BLaER1 (cell line): ENCODE measurements around the gene CASP2.

Experiments
- H3K27ac ChIP-seq: shearing (Covaris generic); formaldehyde crosslinking; 2 replicates; pipeline ENCODE4 v1.8.1; 2022
- H3K27me3 ChIP-seq: shearing (Covaris generic); formaldehyde crosslinking; 2 replicates; pipeline ENCODE4 v1.8.1; 2022
- H3K36me3 ChIP-seq: shearing (Covaris generic); formaldehyde crosslinking; 2 replicates; pipeline ENCODE4 v1.8.1; 2022
- H3K4me1 ChIP-seq: shearing (Covaris generic); formaldehyde crosslinking; 2 replicates; pipeline ENCODE4 v1.8.1; 2022
- H3K4me2 ChIP-seq: shearing (Covaris generic); formaldehyde crosslinking; 2 replicates; pipeline ENCODE4 v1.8.1; 2022
- H3K4me3 ChIP-seq: shearing (Covaris generic); formaldehyde crosslinking; 2 replicates; pipeline ENCODE4 v1.8.1; 2022
- H3K9ac ChIP-seq: shearing (Covaris generic); formaldehyde crosslinking; 2 replicates; pipeline ENCODE4 v1.8.1; 2022
- H3K9me3 ChIP-seq: shearing (Covaris generic); formaldehyde crosslinking; 2 replicates; pipeline ENCODE4 v1.8.1; 2022
- H4K20me1 ChIP-seq: shearing (Covaris generic); formaldehyde crosslinking; 2 replicates; pipeline ENCODE4 v1.8.1; 2022
- Cebpa-rat ChIP-seq: shearing (Covaris generic); IDR thresholded peaks from 2 replicates; pipeline ENCODE4 v1.8.1; 2022

CASP2 gene

GRCh38 chr7:143280566-143280965 lies 7.6 kb upstream of the CASP2 start:
- Histone ChIP-seq H3K27ac (no peak overlapping the region), H3K27me3 (no peaks in the 10 kb centered on the region), H3K36me3 (no peaks in the 10 kb centered on the region), H3K4me3 (no peak overlapping the region), H4K20me1 (no peaks in the 10 kb centered on the region), H3K9ac (no peak overlapping the region), H3K4me2 (no peak overlapping the region), H3K9me3 (no peaks in the 10 kb centered on the region), H3K4me1 (peaks cover 6% of the 10 kb centered on the region)
- no peak for TF ChIP-seq Cebpa-rat

- TF ChIP-seq Cebpa-rat: no peak
- H3K36me3 ChIP-seq: no peaks in the 10 kb centered on the region
Measured at GRCh38 chr7:143281529-143281928, 6.6 kb upstream of the CASP2 start.

GRCh38 chr7:143282124-143282523 lies 6.0 kb upstream of the CASP2 start:
- Histone ChIP-seq H4K20me1 (no peaks in the 10 kb centered on the region), H3K9ac (no peak overlapping the region), H3K27me3 (no peaks in the 10 kb centered on the region), H3K36me3 (no peaks in the 10 kb centered on the region), H3K4me3 (no peak overlapping the region), H3K4me1 (peaks cover 6% of the 10 kb centered on the region), H3K27ac (no peak overlapping the region), H3K4me2 (no peak overlapping the region), H3K9me3 (peaks cover under 1% of the 10 kb centered on the region; the same call in 1 of the 2 replicates)
- no peak for TF ChIP-seq Cebpa-rat

More at GRCh38 chr7:143281529-143281928, 6.6 kb upstream of the CASP2 start:
- no peak overlapping the region for H3K27ac ChIP-seq
- no peaks in the 10 kb centered on the region for H4K20me1 ChIP-seq
- H3K4me2 ChIP-seq: no peak overlapping the region
- no peaks in the 10 kb centered on the region for H3K27me3 ChIP-seq
- H3K9ac ChIP-seq: no peak overlapping the region
- H3K4me3 ChIP-seq: no peak overlapping the region
- peaks cover 6% of the 10 kb centered on the region for H3K4me1 ChIP-seq
- H3K9me3 ChIP-seq: no peaks in the 10 kb centered on the region

- Histone ChIP-seq H3K4me3 (no peak overlapping the region), H3K36me3 (no peaks in the 10 kb centered on the region), H3K27ac (no peak overlapping the region), H3K4me1 (peaks cover 13% of the 10 kb centered on the region), H3K27me3 (no peaks in the 10 kb centered on the region), H3K4me2 (no peak overlapping the region), H3K9ac (no peak overlapping the region), H4K20me1 (no peaks in the 10 kb centered on the region), H3K9me3 (peaks cover 8% of the 10 kb centered on the region; the same call in 1 of the 2 replicates)
- no peak for TF ChIP-seq Cebpa-rat
Measured at GRCh38 chr7:143283381-143283780, 4.8 kb upstream of the CASP2 start.

- Histone ChIP-seq H3K9ac (no peak within 1 kb of the TSS), H3K27me3 (no peaks in the 10 kb centered on the region), H3K27ac (no peak within 1 kb of the TSS), H3K4me1 (peaks cover 19% of the 10 kb centered on the region), H4K20me1 (peaks cover 9% of the 10 kb centered on the region), H3K4me3 (no peak within 1 kb of the TSS), H3K36me3 (no peaks in the 10 kb centered on the region), H3K9me3 (peaks cover 8% of the 10 kb centered on the region; the same call in 1 of the 2 replicates), H3K4me2 (no peak within 1 kb of the TSS)
- no peak for TF ChIP-seq Cebpa-rat
Measured at GRCh38 chr7:143284591-143285469, 3.3 kb upstream of the CASP2 start, which contains the start of gene TMEM139. TSS of gene TMEM139 (plus strand) at chr7:143284958. CDS start at chr7:143285958, 1,000 bp downstream.

- H3K4me1 ChIP-seq: peaks cover 25% of the 10 kb centered on the region
- H3K9ac ChIP-seq: no peak overlapping the region
- no peak overlapping the region for H3K4me3 ChIP-seq
- TF ChIP-seq Cebpa-rat: no peak
- H3K9me3 ChIP-seq: peaks cover 8% of the 10 kb centered on the region; the same call in 1 of the 2 replicates
- H4K20me1 ChIP-seq: peaks cover 15% of the 10 kb centered on the region
- H3K27me3 ChIP-seq: no peaks in the 10 kb centered on the region
- no peak overlapping the region for H3K4me2 ChIP-seq
- peaks cover 4% of the 10 kb centered on the region for H3K36me3 ChIP-seq
- no peak overlapping the region for H3K27ac ChIP-seq
Measured at GRCh38 chr7:143285470-143285778, 2.7 kb upstream of the CASP2 start.

- H3K9me3 ChIP-seq: peaks cover 8% of the 10 kb centered on the region; the same call in 1 of the 2 replicates
- H3K9ac ChIP-seq: no peak overlapping the region
- peaks cover 31% of the 10 kb centered on the region for H3K4me1 ChIP-seq
- H3K27me3 ChIP-seq: no peaks in the 10 kb centered on the region
- peaks cover 9% of the 10 kb centered on the region for H3K36me3 ChIP-seq
- no peak overlapping the region for H3K27ac ChIP-seq
- peaks cover 20% of the 10 kb centered on the region for H4K20me1 ChIP-seq
- TF ChIP-seq Cebpa-rat: no peak
- H3K4me3 ChIP-seq: no peak overlapping the region
- H3K4me2 ChIP-seq: no peak overlapping the region
Measured at GRCh38 chr7:143285806-143286521, 2.2 kb upstream of the CASP2 start.

GRCh38 chr7:143286522-143286890 lies 1.6 kb upstream of the CASP2 start:
- no peak overlapping the region for H3K9ac ChIP-seq
- peaks cover 35% of the 10 kb centered on the region for H3K4me1 ChIP-seq
- H3K27ac ChIP-seq: no peak overlapping the region
- H3K9me3 ChIP-seq: peaks cover 8% of the 10 kb centered on the region; the same call in 1 of the 2 replicates
- peaks cover 26% of the 10 kb centered on the region for H4K20me1 ChIP-seq
- no peaks in the 10 kb centered on the region for H3K27me3 ChIP-seq
- peaks cover 14% of the 10 kb centered on the region for H3K36me3 ChIP-seq
- TF ChIP-seq Cebpa-rat: no peak
- no peak overlapping the region for H3K4me2 ChIP-seq
- H3K4me3 ChIP-seq: no peak overlapping the region

- H3K4me2 ChIP-seq: peak overlapping the region; percentile 65
- H3K9ac ChIP-seq: no peak overlapping the region
- TF ChIP-seq Cebpa-rat: no peak
- H3K36me3 ChIP-seq: peaks cover 23% of the 10 kb centered on the region
- H3K27ac ChIP-seq: no peak overlapping the region; the same call in 1 of the 2 replicates
- H3K4me1 ChIP-seq: peaks cover 35% of the 10 kb centered on the region
- peaks cover 33% of the 10 kb centered on the region for H4K20me1 ChIP-seq
- H3K27me3 ChIP-seq: no peaks in the 10 kb centered on the region
- H3K4me3 ChIP-seq: peak overlapping the region; percentile 95
- peaks cover 8% of the 10 kb centered on the region; the same call in 1 of the 2 replicates for H3K9me3 ChIP-seq
Measured at GRCh38 chr7:143287339-143287934, 714 bp upstream of the CASP2 start.

- peak overlapping the region; percentile 95 for H3K4me3 ChIP-seq
- peaks cover 37% of the 10 kb centered on the region for H3K36me3 ChIP-seq
- no peak for TF ChIP-seq Cebpa-rat
- peaks cover 31% of the 10 kb centered on the region for H3K4me1 ChIP-seq
- no peaks in the 10 kb centered on the region for H3K27me3 ChIP-seq
- H4K20me1 ChIP-seq: peaks cover 47% of the 10 kb centered on the region
- H3K4me2 ChIP-seq: peak overlapping the region; percentile 92
- peak overlapping the region; percentile 99 for H3K27ac ChIP-seq
- peak overlapping the region; percentile 98 for H3K9ac ChIP-seq
- peaks cover 8% of the 10 kb centered on the region; the same call in 1 of the 2 replicates for H3K9me3 ChIP-seq
Measured at GRCh38 chr7:143288836-143289235, 685 bp downstream of the CASP2 start.
